ENCODE data around the gene ZBED2.

The ZBED2 gene

GRCh38 chr3:111610612-111611054, 15.5 kb upstream of the ZBED2 start:
- H3K4me3 ChIP-seq (ENCODE audit: low read depth, low read length), result no peak overlapping the region
- no peak for TF ChIP-seq CTCF (IDR thresholded peaks at IDR 0.05; ENCODE audit: borderline replicate concordance, insufficient read depth, low read depth, low read length)

GRCh38 chr3:111610189-111610588, 15.0 kb upstream of the ZBED2 start:
- no peak overlapping the region for H3K4me3 ChIP-seq (ENCODE audit: low read depth, low read length)
- TF ChIP-seq CTCF (IDR thresholded peaks at IDR 0.05; ENCODE audit: borderline replicate concordance, insufficient read depth, low read depth, low read length), result no peak

GRCh38 chr3:111609700-111610099, 14.6 kb upstream of the ZBED2 start:
- H3K4me3 ChIP-seq (ENCODE audit: low read depth, low read length), result no peak overlapping the region
- TF ChIP-seq CTCF (IDR thresholded peaks at IDR 0.05; ENCODE audit: borderline replicate concordance, insufficient read depth, low read depth, low read length), result no peak

GRCh38 chr3:111608383-111608782, 13.2 kb upstream of the ZBED2 start:
- TF ChIP-seq CTCF (IDR thresholded peaks at IDR 0.05; ENCODE audit: borderline replicate concordance, insufficient read depth, low read depth, low read length), result no peak
- H3K4me3 ChIP-seq (ENCODE audit: low read depth, low read length), result no peak overlapping the region

GRCh38 chr3:111607240-111607920, 12.2 kb upstream of the ZBED2 start:
- TF ChIP-seq CTCF (IDR thresholded peaks at IDR 0.05; ENCODE audit: borderline replicate concordance, insufficient read depth, low read depth, low read length), result no peak

GRCh38 chr3:111605493-111605892, 10.3 kb upstream of the ZBED2 start:
- no peak overlapping the region for H3K4me3 ChIP-seq (ENCODE audit: low read depth, low read length)
- TF ChIP-seq CTCF (IDR thresholded peaks at IDR 0.05; ENCODE audit: borderline replicate concordance, insufficient read depth, low read depth, low read length), result no peak

More at GRCh38 chr3:111607240-111607920, 12.2 kb upstream of the ZBED2 start:
- H3K4me3 ChIP-seq (ENCODE audit: low read depth, low read length), result no peak overlapping the region

- no peak overlapping the region for H3K4me3 ChIP-seq (ENCODE audit: low read depth, low read length)
- no peak for TF ChIP-seq CTCF (IDR thresholded peaks at IDR 0.05; ENCODE audit: borderline replicate concordance, insufficient read depth, low read depth, low read length)
Measured at GRCh38 chr3:111605018-111605417, 9.9 kb upstream of the ZBED2 start.
